HepG2 (cell line): Measurements from ENCODE around the gene DTX4. TPM values are rescaled to one million over a fixed set of nuclear protein-coding genes. Genes with fewer than 3 reads are reported as not detected.

Experiments
- ATF6 ChIP-seq: sonication (generic); formaldehyde crosslinking; conservative IDR thresholded peaks from 2 replicates; pipeline ENCODE4 v1.4.0; 2020; ENCODE audit warnings: missing genetic modification reagents
- CBFB ChIP-seq: sonication (generic); formaldehyde crosslinking; IDR thresholded peaks from 2 replicates; pipeline ENCODE4 v1.4.0; 2020; ENCODE audit warnings: missing genetic modification reagents
- CEBPB ChIP-seq: IDR thresholded peaks from 2 replicates; pipeline ENCODE4 v1.6.1; 2011; ENCODE audit warnings: low read depth, low read length, improper control_type of control experiment, borderline replicate concordance
- ETV5 ChIP-seq: IDR thresholded peaks from 2 replicates; pipeline ENCODE4 v1.6.1; 2018; ENCODE audit warnings: missing biosample characterization, missing genetic modification reagents, inconsistent platforms, borderline replicate concordance
- FOXM1 ChIP-seq: sonication (generic); formaldehyde crosslinking; IDR thresholded peaks from 2 replicates; pipeline ENCODE4 v1.5.0; 2020; ENCODE audit warnings: missing genetic modification reagents
- HOXD1 ChIP-seq: sonication (generic); formaldehyde crosslinking; IDR thresholded peaks from 2 replicates; pipeline ENCODE4 v1.5.0; 2020; ENCODE audit warnings: missing genetic modification reagents
- ISL2 ChIP-seq: sonication (generic); formaldehyde crosslinking; IDR thresholded peaks from 2 replicates; pipeline ENCODE4 v1.5.0; 2020; ENCODE audit warnings: missing genetic modification reagents
- MYNN ChIP-seq: sonication (generic); formaldehyde crosslinking; IDR thresholded peaks from 2 replicates; pipeline ENCODE4 v1.4.0; 2020; ENCODE audit warnings: mild to moderate bottlenecking, low read depth, missing genetic modification reagents
- NCOA1 ChIP-seq: sonication (generic); formaldehyde crosslinking; IDR thresholded peaks from 2 replicates; pipeline ENCODE4 v1.9.0; 2021; ENCODE audit warnings: missing genetic modification reagents
- PLRG1 ChIP-seq: fragments of 450-650 bp; conservative IDR thresholded peaks from 2 replicates; pipeline ENCODE4 v1.6.1; 2016
- RBM22 ChIP-seq: fragments of 200-400 bp; formaldehyde crosslinking; optimal IDR thresholded peaks from 2 replicates; pipeline ENCODE3; 2017; ENCODE audit warnings: mild to moderate bottlenecking, low read length, moderate library complexity
- RFX1 ChIP-seq: fragments of 450-650 bp; IDR thresholded peaks from 2 replicates; pipeline ENCODE4 v1.6.1; 2017
- SMAD1 ChIP-seq: sonication (generic); formaldehyde crosslinking; IDR thresholded peaks from 2 replicates; pipeline ENCODE4 v1.4.0; 2020; ENCODE audit warnings: missing genetic modification reagents, low read depth, mild to moderate bottlenecking, borderline replicate concordance
- SYNCRIP ChIP-seq: fragments of 200-400 bp; formaldehyde crosslinking; IDR thresholded peaks from 2 replicates; pipeline ENCODE4 v1.6.1; 2018; ENCODE audit warnings: mild to moderate bottlenecking, low read depth, low read length; ENCODE audit not compliant: insufficient read depth
- TARDBP ChIP-seq: sonication (generic); formaldehyde crosslinking; IDR thresholded peaks from 2 replicates; pipeline ENCODE4 v1.8.0; 2022; ENCODE audit warnings: mild to moderate bottlenecking, missing genetic modification reagents
- TSC22D2 ChIP-seq: sonication (generic); formaldehyde crosslinking; IDR thresholded peaks from 2 replicates; pipeline ENCODE4 v1.5.1; 2020; ENCODE audit warnings: missing genetic modification reagents, mild to moderate bottlenecking, borderline replicate concordance
- ZFP62 ChIP-seq: sonication (generic); formaldehyde crosslinking; IDR thresholded peaks from 2 replicates; pipeline ENCODE4 v1.4.0; 2020; ENCODE audit warnings: missing genetic modification reagents
- ZNF232 ChIP-seq: sonication (generic); formaldehyde crosslinking; IDR thresholded peaks from 2 replicates; pipeline ENCODE4 v1.4.0; 2020; ENCODE audit warnings: missing genetic modification reagents, borderline replicate concordance
- ZNF260 ChIP-seq: sonication (generic); formaldehyde crosslinking; IDR thresholded peaks from 2 replicates; pipeline ENCODE4 v1.4.0; 2020; ENCODE audit warnings: missing genetic modification reagents, low read depth, mild to moderate bottlenecking, borderline replicate concordance
- ZNF292 ChIP-seq: sonication (generic); formaldehyde crosslinking; IDR thresholded peaks from 2 replicates; pipeline ENCODE4 v1.8.1; 2022; ENCODE audit warnings: mild to moderate bottlenecking, low read depth, missing genetic modification reagents, borderline replicate concordance
- ZNF556 ChIP-seq: sonication (generic); formaldehyde crosslinking; IDR thresholded peaks from 2 replicates; pipeline ENCODE4 v1.4.0; 2020; ENCODE audit warnings: mild to moderate bottlenecking, missing genetic modification reagents, borderline replicate concordance
- ZNF710 ChIP-seq: sonication (generic); formaldehyde crosslinking; IDR thresholded peaks from 2 replicates; pipeline ENCODE4 v1.5.0; 2020; ENCODE audit warnings: mild to moderate bottlenecking, missing genetic modification reagents, borderline replicate concordance
- ZNF770 ChIP-seq: sonication (generic); formaldehyde crosslinking; IDR thresholded peaks from 2 replicates; pipeline ENCODE4 v1.5.0; 2020; ENCODE audit warnings: mild to moderate bottlenecking, missing genetic modification reagents
- ZSCAN29 ChIP-seq: sonication (generic); formaldehyde crosslinking; conservative IDR thresholded peaks from 2 replicates; pipeline ENCODE4 v1.4.0; 2020; ENCODE audit warnings: mild to moderate bottlenecking, missing genetic modification reagents
- polyA plus RNA-seq, 8 experiments: library from polyadenylated mRNA; depleted of rRNA in 3 of 8; stranded (reverse) in 7 of 8; unstranded in 1 of 8; fragments of >200 nt; fragmentation: Illumina TruSeq in 4 of 8; extraction: Trizol in 4 of 8; gene quantifications; 2 replicates each; pipeline versions ENCODE4 v1.2.1 to v1.2.3, GENCODE V29; 2011 to 2016; ENCODE audit warnings: low read depth in 4 of 8, missing spikeins in 1 of 8, mixed read lengths in 1 of 8; ENCODE audit not compliant: insufficient read depth in 1 of 8
- total RNA-seq, 5 experiments: library from RNA; depleted of rRNA; stranded (reverse); fragments of >200 nt; fragmentation: Illumina TruSeq; extraction: Trizol; gene quantifications; 2 replicates each; pipeline ENCODE4 v1.2.3, GENCODE V29; 2016; ENCODE audit warnings: low read depth in 1 of 5

DTX4 gene
- total and polyA plus RNA-seq, 2 of the 13 experiments (the other 11 are each of a cell fraction or from before 2014, with no cell fraction given), result 0.67 to 5.6 TPM

GRCh38 chr11:59142530-59143507 is 29.1 kb upstream of the DTX4 start, which contains the start of gene FAM111A (continued):
- TF ChIP-seq SMAD1 (0 out of 2 replicates have a peak, but pooled peaks have one; percentile 38), ZNF292 (CRISPR knock-in tag) (peak; percentile 95), RFX1 (no peak), ZNF556 (peak; percentile 40; the same call in 1 of the 2 replicates), ZNF710 (CRISPR knock-in tag) (0 out of 2 replicates have a peak, but pooled peaks have one; percentile 32), ZNF260 (CRISPR knock-in tag) (no peak), TARDBP (CRISPR knock-in tag) (peak; percentile 79), FOXM1 (CRISPR knock-in tag) (0 out of 2 replicates have a peak, but pooled peaks have one; percentile 22), PLRG1 (no peak), ZFP62 (no peak), HOXD1 (CRISPR knock-in tag) (no peak; the same call in 1 of the 2 replicates), NCOA1 (CRISPR knock-in tag) (no peak), ZSCAN29 (CRISPR knock-in tag) (peak; percentile 64; the same call in 1 of the 2 replicates), CEBPB (no peak), ETV5 (peak; percentile 63; the same call in 1 of the 2 replicates), MYNN (CRISPR knock-in tag) (no peak), TSC22D2 (no peak), ISL2 (CRISPR knock-in tag) (no peak), CBFB (no peak), ATF6 (no peak), RBM22 (no peak), ZNF232 (CRISPR knock-in tag) (peak; percentile 79; the same call in 1 of the 2 replicates), SYNCRIP (no peak), ZNF770 (CRISPR knock-in tag) (no peak; the same call in 1 of the 2 replicates)
